Suprapubic skin (tissue), 3 donors: ENCODE measurements around the gene FOXK1.
"Not testable (repeated sequence)": the region's sequence is repeated elsewhere in the genome, so short reads cannot be mapped to it uniquely, and the experiment has no call there.

Experiments used
- POLR2A ChIP-seq, 2 donors: fragments of 450-650 bp; IDR thresholded peaks; one replicate each; pipeline ENCODE4 v1.6.1; 2017; ENCODE audit warnings: antibody characterized with exemption in 2 of 2, mild to moderate bottlenecking in 2 of 2, moderate library complexity in 2 of 2
- TF ChIP-seq, protein P1 (sequence below), 2 donors: fragments of 200-600 bp in 1 of 2; fragments of 450-650 bp in 1 of 2; sonication (generic) in 1 of 2; IDR thresholded peaks; one replicate each; pipeline ENCODE4 v1.5.1; 2016 to 2019; ENCODE audit warnings: antibody characterized with exemption in 2 of 2, mild to moderate bottlenecking in 1 of 2, moderate library complexity in 1 of 2

- TF ChIP-seq, protein P1, sequence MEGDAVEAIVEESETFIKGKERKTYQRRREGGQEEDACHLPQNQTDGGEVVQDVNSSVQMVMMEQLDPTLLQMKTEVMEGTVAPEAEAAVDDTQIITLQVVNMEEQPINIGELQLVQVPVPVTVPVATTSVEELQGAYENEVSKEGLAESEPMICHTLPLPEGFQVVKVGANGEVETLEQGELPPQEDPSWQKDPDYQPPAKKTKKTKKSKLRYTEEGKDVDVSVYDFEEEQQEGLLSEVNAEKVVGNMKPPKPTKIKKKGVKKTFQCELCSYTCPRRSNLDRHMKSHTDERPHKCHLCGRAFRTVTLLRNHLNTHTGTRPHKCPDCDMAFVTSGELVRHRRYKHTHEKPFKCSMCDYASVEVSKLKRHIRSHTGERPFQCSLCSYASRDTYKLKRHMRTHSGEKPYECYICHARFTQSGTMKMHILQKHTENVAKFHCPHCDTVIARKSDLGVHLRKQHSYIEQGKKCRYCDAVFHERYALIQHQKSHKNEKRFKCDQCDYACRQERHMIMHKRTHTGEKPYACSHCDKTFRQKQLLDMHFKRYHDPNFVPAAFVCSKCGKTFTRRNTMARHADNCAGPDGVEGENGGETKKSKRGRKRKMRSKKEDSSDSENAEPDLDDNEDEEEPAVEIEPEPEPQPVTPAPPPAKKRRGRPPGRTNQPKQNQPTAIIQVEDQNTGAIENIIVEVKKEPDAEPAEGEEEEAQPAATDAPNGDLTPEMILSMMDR (IDR thresholded peaks at IDR 0.05): not testable (repeated sequence)
- TF ChIP-seq POLR2A (IDR thresholded peaks at IDR 0.05): not testable (repeated sequence)
Observed at GRCh38 chr7:4685676-4686075, 3.6 kb downstream of the FOXK1 start.
